Ovary (tissue), 3 donors: Measurements from ENCODE around the gene DEFB108B.
A peak's percentile ranks its signal among the peaks of the same experiment; 100 is the strongest.
"Not testable (repeated sequence)": the region's sequence is repeated elsewhere in the genome, so short reads cannot be mapped to it uniquely, and the experiment has no call there.

Source experiments
- EP300 ChIP-seq: sonication (generic); formaldehyde crosslinking; IDR thresholded peaks from one replicate; pipeline ENCODE4 v1.6.1; 2017; ENCODE audit warnings: antibody characterized with exemption
- POLR2A ChIP-seq: fragments of 450-650 bp; IDR thresholded peaks from one replicate; pipeline ENCODE4 v1.6.1; 2017; ENCODE audit warnings: antibody characterized with exemption, mild to moderate bottlenecking, moderate library complexity
- TF ChIP-seq, protein P1 (sequence below), 3 donors: fragments of 450-650 bp in 2 of 3; fragments of 200-600 bp in 1 of 3; IDR thresholded peaks; one replicate each; pipeline versions ENCODE4 v1.5.1 to v1.8.0; 2016 to 2022; ENCODE audit warnings: antibody characterized with exemption in 3 of 3, mild to moderate bottlenecking in 1 of 3
- donor health status: DM: no; HTN: no; CAD: no.

DNA sequence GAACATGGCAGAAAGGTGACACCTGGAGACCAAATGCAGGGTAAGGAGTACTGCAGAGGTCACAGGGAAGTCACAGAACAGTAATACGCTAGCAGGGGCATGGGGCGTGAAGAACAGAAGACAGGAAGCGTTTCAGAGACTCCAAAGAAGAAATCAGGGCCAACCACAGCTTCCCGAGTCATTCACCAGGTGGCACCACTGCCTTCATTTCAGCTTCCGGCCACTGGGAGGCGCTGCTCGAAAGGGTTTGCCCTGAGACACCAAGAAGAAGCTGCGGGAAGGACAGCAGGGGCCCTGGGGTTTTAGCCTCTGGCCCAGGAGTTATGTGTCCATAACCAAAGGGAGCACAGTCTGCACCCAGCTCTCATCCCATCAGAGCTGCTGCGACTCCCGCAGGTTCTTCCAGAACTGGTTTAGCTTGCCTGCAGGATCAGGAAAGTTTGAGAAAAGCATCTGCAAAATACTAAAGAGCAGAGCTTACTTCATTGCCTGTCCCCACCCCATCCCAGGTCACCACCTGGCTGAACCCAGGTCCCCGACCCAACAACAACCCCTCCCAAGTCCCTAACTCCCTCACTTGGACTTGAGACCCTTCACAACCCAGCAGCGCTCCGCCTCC, 32.6 kb upstream of the DEFB108B start:
- TF ChIP-seq, protein P1, sequence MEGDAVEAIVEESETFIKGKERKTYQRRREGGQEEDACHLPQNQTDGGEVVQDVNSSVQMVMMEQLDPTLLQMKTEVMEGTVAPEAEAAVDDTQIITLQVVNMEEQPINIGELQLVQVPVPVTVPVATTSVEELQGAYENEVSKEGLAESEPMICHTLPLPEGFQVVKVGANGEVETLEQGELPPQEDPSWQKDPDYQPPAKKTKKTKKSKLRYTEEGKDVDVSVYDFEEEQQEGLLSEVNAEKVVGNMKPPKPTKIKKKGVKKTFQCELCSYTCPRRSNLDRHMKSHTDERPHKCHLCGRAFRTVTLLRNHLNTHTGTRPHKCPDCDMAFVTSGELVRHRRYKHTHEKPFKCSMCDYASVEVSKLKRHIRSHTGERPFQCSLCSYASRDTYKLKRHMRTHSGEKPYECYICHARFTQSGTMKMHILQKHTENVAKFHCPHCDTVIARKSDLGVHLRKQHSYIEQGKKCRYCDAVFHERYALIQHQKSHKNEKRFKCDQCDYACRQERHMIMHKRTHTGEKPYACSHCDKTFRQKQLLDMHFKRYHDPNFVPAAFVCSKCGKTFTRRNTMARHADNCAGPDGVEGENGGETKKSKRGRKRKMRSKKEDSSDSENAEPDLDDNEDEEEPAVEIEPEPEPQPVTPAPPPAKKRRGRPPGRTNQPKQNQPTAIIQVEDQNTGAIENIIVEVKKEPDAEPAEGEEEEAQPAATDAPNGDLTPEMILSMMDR (IDR thresholded peaks at IDR 0.05): peak in 1 of 3 donors; percentile 12
- not testable (repeated sequence) for TF ChIP-seq POLR2A, EP300
